ENCODE results near the gene INHBA.

DNA sequence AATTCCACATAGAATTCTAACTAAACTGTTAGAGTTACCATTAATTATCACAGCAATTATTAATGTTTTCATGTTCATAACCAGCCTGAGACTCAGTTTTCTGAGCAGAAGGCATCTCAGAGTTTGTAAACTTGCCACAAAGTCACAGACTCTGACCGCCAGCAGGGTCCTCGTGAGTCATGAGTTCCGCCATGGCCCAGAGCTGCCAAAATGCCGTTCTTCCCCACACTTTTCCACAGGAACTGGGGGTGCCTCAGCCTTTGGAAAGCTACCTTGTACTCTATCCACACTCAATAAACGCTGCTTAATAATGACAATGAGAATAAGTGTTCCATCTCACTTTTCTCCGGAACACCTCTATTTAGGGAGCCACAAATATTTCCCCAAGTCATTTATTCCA lies 22.1 kb upstream of the INHBA start:
- no peak for TF ChIP-seq CTCF (IDR thresholded peaks at IDR 0.05)
- no peak for TF ChIP-seq ZNF263 (CRISPR knock-in tag; IDR thresholded peaks at IDR 0.05; ENCODE audit: low read depth)
- no peak for TF ChIP-seq TEAD1 (CRISPR knock-in tag; IDR thresholded peaks at IDR 0.05)
- TF ChIP-seq ESRRA (CRISPR knock-in tag; IDR thresholded peaks at IDR 0.05; ENCODE audit: borderline replicate concordance): no peak

All from WTC11 (cell line).